Sigmoid colon (tissue), 7 donors: ENCODE data around the gene SNX8. TPM values are rescaled to one million over a fixed set of nuclear protein-coding genes. Genes with fewer than 3 reads are reported as not detected.

Source experiments
- DNase-seq: peaks from one replicate; pipeline ENCODE4 v3.0.0-alpha.2; 2019
- H3K27ac ChIP-seq, 4 donors: fragments of 200-600 bp; sonication (generic); one replicate each; pipeline ENCODE4 v1.5.1; 2016 to 2019; ENCODE audit warnings: mild to moderate bottlenecking in 1 of 4
- H3K27me3 ChIP-seq, 3 donors: fragments of 200-600 bp; sonication (generic); one replicate each; pipeline ENCODE4 v1.5.1; 2019; ENCODE audit warnings: mild to moderate bottlenecking in 1 of 3
- H3K36me3 ChIP-seq, 4 donors: fragments of 200-600 bp; sonication (generic); one replicate each; pipeline ENCODE4 v1.5.1; 2016 to 2019
- H3K4me1 ChIP-seq, 4 donors: fragments of 200-600 bp; sonication (generic); one replicate each; pipeline ENCODE4 v1.5.1; 2017 to 2019
- H3K4me3 ChIP-seq, 4 donors: fragments of 200-600 bp; sonication (generic); one replicate each; pipeline ENCODE4 v1.5.1; 2017 to 2019; ENCODE audit warnings: mild to moderate bottlenecking in 2 of 4, moderate library complexity in 1 of 4
- H3K9me3 ChIP-seq, 4 donors: fragments of 200-600 bp in 3 of 4; sonication (generic) in 3 of 4; one replicate each; pipeline versions ENCODE4 v1.5.1 to v1.6.1; 2013 to 2019
- EP300 ChIP-seq, 4 donors: sonication (generic); formaldehyde crosslinking; IDR thresholded peaks; one replicate each; pipeline ENCODE4 v1.6.1; 2017; ENCODE audit warnings: antibody characterized with exemption in 4 of 4
- POLR2A ChIP-seq, 2 donors: fragments of 450-650 bp; IDR thresholded peaks; one replicate each; pipeline ENCODE4 v1.6.1; 2016; ENCODE audit warnings: antibody characterized with exemption in 2 of 2, mild to moderate bottlenecking in 2 of 2, moderate library complexity in 2 of 2
- POLR2AphosphoS5 ChIP-seq, 4 donors: sonication (generic); formaldehyde crosslinking; IDR thresholded peaks; one replicate each; pipeline ENCODE4 v1.6.1; 2017; ENCODE audit warnings: antibody characterized with exemption in 4 of 4
- WGBS, 2 donors: extraction: QIAGEN DNeasy Blood & Tissue Kit; methylation state at CpG; one replicate each; pipeline ENCODE4 v1.1.7; 2013; 5-methylcytosine and 5-hydroxymethylcytosine counted together
- intact Hi-C: fragments of 100-400 bp; cut with DNase I; formaldehyde crosslinking; loops from one replicate; pipeline ENCODE4 v1.15.1; 2023
- polyA plus RNA-seq, 3 donors: library from polyadenylated mRNA; stranded (reverse); fragments of 200-250 nt; gene quantifications; one replicate each; pipeline ENCODE4 v1.2.3, GENCODE V29; 2013
- total RNA-seq, 4 donors: library from RNA; depleted of rRNA; stranded (reverse); fragments of >200 nt; gene quantifications; one replicate each; pipeline ENCODE4 v1.1.0, GENCODE V29; 2016
- TF ChIP-seq, protein P1 (sequence below), 4 experiments: fragments of 450-650 bp in 3 of 4; fragments of 200-600 bp in 1 of 4; IDR thresholded peaks; one replicate each; pipeline ENCODE4 v1.5.1; 2016 to 2019; ENCODE audit warnings: antibody characterized with exemption in 4 of 4, mild to moderate bottlenecking in 3 of 4, moderate library complexity in 2 of 4
- donor health status: healthy with polysubstance abuse.
- donor health status: Bipolar disorder and iron deficiency.
- donor health status: healthy.

SNX8 gene
- total and polyA plus RNA-seq, 7 donors: 5.3 to 23.1 (median 10.2) TPM

- Histone ChIP-seq H3K36me3 (peaks cover 15 to 51% (median 26%) of the 10 kb centered on the region in 4 donors), H3K27ac (no peak overlapping the region), H3K27me3 (no peaks in the 10 kb centered on the region), H3K4me1 (peaks cover 0 to 57% (median 42%) of the 10 kb centered on the region in 4 donors), H3K4me3 (no peak overlapping the region), H3K9me3 (no peaks in the 10 kb centered on the region)
- TF ChIP-seq POLR2A (IDR thresholded peaks at IDR 0.05) (no peak), EP300 (IDR thresholded peaks at IDR 0.05) (no peak), POLR2AphosphoS5 (IDR thresholded peaks at IDR 0.05) (no peak)
- TF ChIP-seq, protein P1, sequence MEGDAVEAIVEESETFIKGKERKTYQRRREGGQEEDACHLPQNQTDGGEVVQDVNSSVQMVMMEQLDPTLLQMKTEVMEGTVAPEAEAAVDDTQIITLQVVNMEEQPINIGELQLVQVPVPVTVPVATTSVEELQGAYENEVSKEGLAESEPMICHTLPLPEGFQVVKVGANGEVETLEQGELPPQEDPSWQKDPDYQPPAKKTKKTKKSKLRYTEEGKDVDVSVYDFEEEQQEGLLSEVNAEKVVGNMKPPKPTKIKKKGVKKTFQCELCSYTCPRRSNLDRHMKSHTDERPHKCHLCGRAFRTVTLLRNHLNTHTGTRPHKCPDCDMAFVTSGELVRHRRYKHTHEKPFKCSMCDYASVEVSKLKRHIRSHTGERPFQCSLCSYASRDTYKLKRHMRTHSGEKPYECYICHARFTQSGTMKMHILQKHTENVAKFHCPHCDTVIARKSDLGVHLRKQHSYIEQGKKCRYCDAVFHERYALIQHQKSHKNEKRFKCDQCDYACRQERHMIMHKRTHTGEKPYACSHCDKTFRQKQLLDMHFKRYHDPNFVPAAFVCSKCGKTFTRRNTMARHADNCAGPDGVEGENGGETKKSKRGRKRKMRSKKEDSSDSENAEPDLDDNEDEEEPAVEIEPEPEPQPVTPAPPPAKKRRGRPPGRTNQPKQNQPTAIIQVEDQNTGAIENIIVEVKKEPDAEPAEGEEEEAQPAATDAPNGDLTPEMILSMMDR (IDR thresholded peaks at IDR 0.05): no peak
- no peak for DNase-seq
- 65 to 74% methylated on average over 8 of the region's 8 CpGs for WGBS, 2 donors
- intact Hi-C loops: loop anchor here (10.0 kb wide), 1 partner anchor 254 kb away; no protein-coding TSS in a partner anchor
Observed at GRCh38 chr7:2358968-2359527, 44.8 kb upstream of the SNX8 start.

DNA sequence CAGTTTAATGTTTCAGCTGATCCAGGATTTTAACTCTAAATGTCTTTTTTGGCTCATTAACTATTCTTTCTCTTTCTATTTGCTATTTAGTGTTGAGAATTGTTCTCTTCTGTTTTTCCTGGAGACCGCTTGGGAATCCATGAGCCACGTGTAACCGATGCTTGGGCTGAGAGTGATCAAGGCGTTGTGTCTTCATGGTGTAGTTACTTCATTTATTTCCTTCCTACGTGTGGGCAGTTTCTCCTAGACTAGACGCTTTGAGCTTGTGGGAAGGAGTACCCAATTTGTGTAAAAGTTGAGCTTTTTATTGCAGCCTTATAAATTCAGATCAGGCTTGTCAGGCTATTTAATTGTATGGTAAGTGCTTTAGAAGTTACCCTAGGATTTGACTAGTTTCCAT is 43.3 kb upstream of the SNX8 start:
- Histone ChIP-seq H3K36me3 (peaks cover 7 to 36% (median 11%) of the 10 kb centered on the region in 4 donors), H3K27ac (no peak overlapping the region), H3K9me3 (no peaks in the 10 kb centered on the region), H3K27me3 (no peaks in the 10 kb centered on the region), H3K4me1 (peaks cover 0 to 69% (median 49%) of the 10 kb centered on the region in 4 donors), H3K4me3 (no peak overlapping the region)
- TF ChIP-seq POLR2AphosphoS5 (IDR thresholded peaks at IDR 0.05) (no peak), POLR2A (IDR thresholded peaks at IDR 0.05) (no peak), EP300 (IDR thresholded peaks at IDR 0.05) (no peak)
- TF ChIP-seq, protein P1 (IDR thresholded peaks at IDR 0.05): no peak
- WGBS, 2 donors: 58 to 66% methylated on average over 6 of the region's 6 CpGs
- DNase-seq: no peak
- intact Hi-C loops: loop anchor here (10.0 kb wide), 1 partner anchor 253 kb away; no protein-coding TSS in a partner anchor

DNA sequence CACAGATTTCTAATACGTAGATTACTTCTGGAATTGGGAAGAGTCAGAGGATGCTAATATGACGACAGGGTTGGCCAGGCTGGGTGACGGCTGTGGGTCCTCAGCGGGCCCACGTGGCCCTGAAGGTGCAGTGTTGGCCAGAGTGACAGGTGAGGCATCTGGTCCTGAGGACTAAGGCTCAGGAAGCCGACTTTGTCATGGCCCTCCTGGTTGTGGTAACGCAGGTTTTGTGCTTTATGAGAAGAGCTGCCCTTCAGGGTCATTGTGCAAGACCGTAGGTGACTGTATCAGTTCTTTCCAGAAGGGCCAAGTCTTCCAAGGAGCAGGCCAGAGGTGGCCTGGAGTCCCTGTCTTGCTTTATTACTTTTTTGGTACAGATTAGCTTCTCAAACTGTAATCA is 42.9 kb upstream of the SNX8 start:
- intact Hi-C loops: loop anchor here (10.0 kb wide), 1 partner anchor 252 kb away; no protein-coding TSS in a partner anchor
- no peak for TF ChIP-seq POLR2AphosphoS5 (IDR thresholded peaks at IDR 0.05)
- TF ChIP-seq POLR2A (IDR thresholded peaks at IDR 0.05): no peak
- TF ChIP-seq, protein P1 (IDR thresholded peaks at IDR 0.05): no peak
- no peak for TF ChIP-seq EP300 (IDR thresholded peaks at IDR 0.05)
- Histone ChIP-seq H3K4me1 (peaks cover 0 to 69% (median 49%) of the 10 kb centered on the region in 4 donors), H3K27ac (no peak overlapping the region), H3K27me3 (no peaks in the 10 kb centered on the region), H3K9me3 (no peaks in the 10 kb centered on the region), H3K36me3 (peaks cover 3 to 32% (median 7%) of the 10 kb centered on the region in 4 donors), H3K4me3 (no peak overlapping the region)
- no peak for DNase-seq
- WGBS, 2 donors: 74 to 79% methylated on average over 8 of the region's 8 CpGs

- H3K27me3 ChIP-seq: no peaks in the 10 kb centered on the region
- intact Hi-C loops: loop anchor here (2.0 to 10.0 kb wide), 3 partner anchors 47 to 251 kb away; partner anchors contain the start of genes CHST12 and MAD1L1
- DNase-seq: no peak
- TF ChIP-seq POLR2A (IDR thresholded peaks at IDR 0.05) (no peak), EP300 (IDR thresholded peaks at IDR 0.05) (no peak), POLR2AphosphoS5 (IDR thresholded peaks at IDR 0.05) (no peak)
- TF ChIP-seq, protein P1 (IDR thresholded peaks at IDR 0.05): no peak
- 2 to 7% methylated on average over 9 of the region's 9 CpGs for WGBS, 2 donors
- no peaks in the 10 kb centered on the region for H3K9me3 ChIP-seq
- H3K4me3 ChIP-seq: peak overlapping the region; percentile 88 to 100 (median 98)
- peak overlapping the region in 2 of 4 donors; percentile 97 to 98 for H3K27ac ChIP-seq
- peaks cover 0 to 17% (median 0%) of the 10 kb centered on the region in 4 donors for H3K36me3 ChIP-seq
- H3K4me1 ChIP-seq: peaks cover 0 to 64% (median 49%) of the 10 kb centered on the region in 4 donors
Observed at GRCh38 chr7:2355705-2356008, 41.4 kb upstream of the SNX8 start.
